ENCODE measurements around the gene ZNF496.

GRCh38 chr1:247360991-247361731 lies 29.5 kb upstream of the ZNF496 start:
- no peak for TF ChIP-seq CTCF (IDR thresholded peaks at IDR 0.05)
- TF ChIP-seq POLR2A (IDR thresholded peaks at IDR 0.05): no peak
